Upper lobe of right lung (tissue), 1 donor: ENCODE data around the gene TMEM187. TPM values are rescaled to one million over a fixed set of nuclear protein-coding genes. Genes with fewer than 3 reads are reported as not detected.

Experiments used
- ATAC-seq: fragments of 200-7000 bp; cut with Tn5 transposase; one replicate; pipeline ENCODE4 v1.9.1; 2020; ENCODE audit warnings: mild to moderate bottlenecking, moderate library complexity
- DNase-seq: peaks from one replicate; pipeline ENCODE4 v3.0.0-alpha.2; 2020
- H3K27ac ChIP-seq: fragments of 200-600 bp; one replicate; pipeline ENCODE4 v1.8.0; 2022
- H3K27me3 ChIP-seq: fragments of 200-600 bp; one replicate; pipeline ENCODE4 v1.8.0; 2022; ENCODE audit warnings: mild to moderate bottlenecking
- H3K36me3 ChIP-seq: fragments of 200-600 bp; one replicate; pipeline ENCODE4 v1.8.0; 2022
- H3K4me1 ChIP-seq: fragments of 200-600 bp; one replicate; pipeline ENCODE4 v1.8.0; 2022
- H3K4me3 ChIP-seq: fragments of 200-600 bp; one replicate; pipeline ENCODE4 v1.8.0; 2022; ENCODE audit warnings: mild to moderate bottlenecking
- H3K9me3 ChIP-seq: fragments of 200-600 bp; one replicate; pipeline ENCODE4 v1.8.0; 2022
- intact Hi-C: fragments of 100-400 bp; cut with DNase I; formaldehyde crosslinking; loops from one replicate; pipeline ENCODE4 v1.11.0; 2022
- total RNA-seq: library from RNA; stranded (reverse); fragmentation: NEBNext Ultra II Directional; extraction: Animal tissue kit (Norgen Biotek cat#: 25700); gene quantifications from one replicate; pipeline ENCODE4 v1.2.1, GENCODE V29; 2021
- TF ChIP-seq, protein P1 (sequence below): fragments of 200-600 bp; IDR thresholded peaks from one replicate; pipeline ENCODE4 v1.8.0; 2022; ENCODE audit warnings: antibody characterized with exemption
- donor health status: DM: no; HTN: yes; CAD: no; lungs with severe emphysema.

The TMEM187 gene
- total RNA-seq, 1 donor from 2014 or later, result 9.0 TPM

DNA sequence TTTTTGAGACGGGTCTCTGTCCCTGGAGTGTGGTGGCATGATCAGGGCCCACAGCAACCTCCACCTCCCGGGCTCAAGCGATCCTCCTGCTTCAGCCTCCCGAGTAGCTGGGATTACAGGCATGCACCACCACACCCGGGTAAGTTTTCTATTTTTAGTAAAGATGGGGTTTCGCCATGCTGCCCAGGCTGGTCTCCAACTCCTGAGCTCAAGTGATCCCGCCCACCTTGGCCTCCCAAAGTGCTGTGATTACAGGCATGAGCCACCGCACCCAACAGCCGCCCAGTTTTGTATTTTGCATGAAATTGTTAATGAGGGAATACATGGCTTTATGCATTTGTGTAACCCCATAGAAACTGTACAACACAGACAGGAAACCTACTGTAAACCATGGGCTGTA lies 43.7 kb upstream of the TMEM187 start:
- Histone ChIP-seq H3K27me3 (no peaks in the 10 kb centered on the region), H3K4me3 (peak overlapping the region; percentile 35), H3K27ac (peak overlapping the region; percentile 66), H3K4me1 (peaks cover 5% of the 10 kb centered on the region), H3K36me3 (peaks cover 12% of the 10 kb centered on the region), H3K9me3 (no peaks in the 10 kb centered on the region)
- intact Hi-C loops, result no loop called here
- TF ChIP-seq, protein P1, sequence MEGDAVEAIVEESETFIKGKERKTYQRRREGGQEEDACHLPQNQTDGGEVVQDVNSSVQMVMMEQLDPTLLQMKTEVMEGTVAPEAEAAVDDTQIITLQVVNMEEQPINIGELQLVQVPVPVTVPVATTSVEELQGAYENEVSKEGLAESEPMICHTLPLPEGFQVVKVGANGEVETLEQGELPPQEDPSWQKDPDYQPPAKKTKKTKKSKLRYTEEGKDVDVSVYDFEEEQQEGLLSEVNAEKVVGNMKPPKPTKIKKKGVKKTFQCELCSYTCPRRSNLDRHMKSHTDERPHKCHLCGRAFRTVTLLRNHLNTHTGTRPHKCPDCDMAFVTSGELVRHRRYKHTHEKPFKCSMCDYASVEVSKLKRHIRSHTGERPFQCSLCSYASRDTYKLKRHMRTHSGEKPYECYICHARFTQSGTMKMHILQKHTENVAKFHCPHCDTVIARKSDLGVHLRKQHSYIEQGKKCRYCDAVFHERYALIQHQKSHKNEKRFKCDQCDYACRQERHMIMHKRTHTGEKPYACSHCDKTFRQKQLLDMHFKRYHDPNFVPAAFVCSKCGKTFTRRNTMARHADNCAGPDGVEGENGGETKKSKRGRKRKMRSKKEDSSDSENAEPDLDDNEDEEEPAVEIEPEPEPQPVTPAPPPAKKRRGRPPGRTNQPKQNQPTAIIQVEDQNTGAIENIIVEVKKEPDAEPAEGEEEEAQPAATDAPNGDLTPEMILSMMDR, result no peak
- no peak for ATAC-seq
- no peak for DNase-seq

DNA sequence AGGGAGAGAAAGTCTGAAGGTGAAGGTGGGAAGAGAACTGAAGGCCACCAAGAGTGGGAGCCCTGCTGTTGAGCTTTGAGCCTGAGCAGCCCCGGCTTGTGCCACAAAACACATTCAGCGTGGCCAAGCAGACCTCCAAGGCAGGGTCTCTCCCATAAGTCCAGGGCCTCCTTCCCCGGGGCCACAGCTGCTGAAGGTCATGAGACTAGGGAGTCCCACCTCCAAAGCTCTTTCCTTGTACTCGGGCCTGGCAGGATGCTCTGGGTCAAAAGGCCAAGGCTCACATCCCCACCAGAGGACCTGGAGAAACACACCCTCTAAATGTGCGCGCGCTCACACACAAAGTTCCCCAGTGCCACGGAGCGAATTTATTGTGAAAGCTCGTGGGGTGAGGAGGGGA lies 43.0 kb upstream of the TMEM187 start:
- intact Hi-C loops, result no loop called here
- peaks cover 12% of the 10 kb centered on the region for H3K36me3 ChIP-seq
- no peak overlapping the region for H3K4me3 ChIP-seq
- no peak for ATAC-seq
- H3K9me3 ChIP-seq, result no peaks in the 10 kb centered on the region
- H3K27me3 ChIP-seq, result no peaks in the 10 kb centered on the region
- TF ChIP-seq, protein P1, result no peak
- DNase-seq, result no peak
- H3K27ac ChIP-seq, result no peak overlapping the region
- peaks cover 5% of the 10 kb centered on the region for H3K4me1 ChIP-seq

DNA sequence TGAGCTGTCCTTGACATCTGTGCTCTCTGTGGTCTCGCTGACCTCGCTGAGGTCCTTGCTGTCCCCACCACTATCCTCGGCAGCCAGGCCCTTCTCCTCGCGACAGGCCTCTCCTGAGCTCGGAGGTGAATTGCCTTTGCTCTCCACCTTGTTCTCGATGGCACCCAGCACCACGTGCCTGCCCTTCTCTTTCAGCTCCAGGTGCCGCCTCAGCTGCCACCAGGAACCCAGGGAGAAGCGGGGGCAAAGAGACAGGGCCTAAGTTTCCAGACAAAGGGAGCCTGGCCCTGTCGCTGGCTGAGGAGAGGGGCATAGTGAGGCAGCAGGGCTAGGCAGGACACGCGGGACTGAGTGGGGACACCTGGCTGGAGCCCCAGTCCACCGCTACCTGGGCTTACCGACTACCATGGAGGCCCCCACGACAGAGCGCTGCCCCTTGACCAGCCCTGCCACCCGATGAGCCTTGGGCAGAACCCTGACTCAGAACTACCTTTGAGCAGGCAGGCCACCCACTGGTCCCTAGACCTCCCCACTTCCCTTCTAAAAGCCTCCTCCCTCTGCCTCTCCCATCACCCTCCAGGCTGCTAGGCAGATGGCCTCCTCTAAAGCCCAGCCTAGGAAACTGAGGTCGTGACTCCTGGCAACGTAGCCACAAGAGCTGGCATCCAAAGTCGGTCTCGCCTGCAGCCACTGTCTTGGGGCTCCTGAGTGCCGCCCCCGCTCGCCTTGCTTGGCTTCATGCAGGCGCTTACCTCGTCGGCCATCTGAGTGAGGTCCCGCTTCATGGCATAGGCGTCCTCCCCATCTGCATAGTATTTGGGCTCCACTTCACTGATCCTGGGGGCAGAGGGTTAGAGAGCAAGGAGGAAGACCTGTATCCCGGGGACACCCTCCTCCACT lies 42.3 kb upstream of the TMEM187 start:
- H3K27ac ChIP-seq, result no peak overlapping the region
- DNase-seq (no peak), ATAC-seq (no peak)
- TF ChIP-seq, protein P1, result no peak
- H3K4me3 ChIP-seq, result no peak overlapping the region
- no peaks in the 10 kb centered on the region for H3K9me3 ChIP-seq
- peaks cover 5% of the 10 kb centered on the region for H3K4me1 ChIP-seq
- intact Hi-C loops, result no loop called here
- H3K36me3 ChIP-seq, result peaks cover 12% of the 10 kb centered on the region
- H3K27me3 ChIP-seq, result no peaks in the 10 kb centered on the region

DNA sequence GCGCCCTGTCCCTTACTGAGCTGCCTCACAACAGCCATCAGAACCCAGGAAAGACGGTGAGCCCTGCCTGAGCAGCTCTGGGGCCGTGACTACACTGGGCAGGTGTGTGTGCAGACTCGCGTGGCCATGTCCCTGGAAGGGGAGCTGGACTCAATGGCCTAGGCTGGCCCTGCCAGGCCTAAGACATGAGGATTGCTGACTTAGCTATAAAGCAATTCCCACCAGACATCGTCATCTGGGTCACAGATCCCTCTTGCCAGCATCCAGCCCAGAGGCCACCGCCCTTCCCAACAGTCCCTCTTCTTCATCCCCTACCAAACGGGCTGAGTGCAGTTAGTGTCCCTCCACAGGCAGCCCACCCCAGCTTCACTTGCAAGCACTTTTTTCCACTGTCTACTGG lies 41.4 kb upstream of the TMEM187 start:
- ATAC-seq, result no peak
- DNase-seq, result no peak
- TF ChIP-seq, protein P1, result no peak
- Histone ChIP-seq H3K27ac (no peak overlapping the region), H3K9me3 (no peaks in the 10 kb centered on the region), H3K36me3 (peaks cover 12% of the 10 kb centered on the region), H3K4me1 (peaks cover 8% of the 10 kb centered on the region), H3K27me3 (no peaks in the 10 kb centered on the region), H3K4me3 (no peak overlapping the region)
- intact Hi-C loops, result no loop called here

DNA sequence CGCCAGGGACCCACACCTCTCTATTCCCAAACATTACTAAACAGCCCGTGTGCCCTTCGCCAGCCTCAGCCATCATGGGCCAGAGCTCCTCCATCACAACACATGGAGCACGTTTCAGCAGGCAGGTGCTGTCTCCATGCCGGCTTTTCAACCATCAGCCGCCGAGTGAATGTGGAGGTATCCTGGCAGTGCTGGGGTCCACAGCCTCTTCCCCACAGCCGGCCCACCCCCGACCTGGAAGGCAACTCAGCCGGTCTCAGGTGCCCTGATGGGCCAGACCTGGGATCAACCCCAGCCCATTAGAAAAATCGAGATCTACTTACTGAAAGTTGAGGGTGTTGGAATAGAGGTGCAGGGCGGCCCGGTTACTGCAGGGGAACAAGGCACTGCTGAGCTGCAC lies 40.8 kb upstream of the TMEM187 start:
- H3K4me1 ChIP-seq, result peaks cover 8% of the 10 kb centered on the region

More for the DNA sequence above, 40.8 kb upstream of the TMEM187 start:
- no peak for ATAC-seq
- TF ChIP-seq, protein P1, result no peak
- Histone ChIP-seq H3K27me3 (no peaks in the 10 kb centered on the region), H3K4me3 (no peak overlapping the region), H3K36me3 (peaks cover 12% of the 10 kb centered on the region), H3K27ac (no peak overlapping the region), H3K9me3 (no peaks in the 10 kb centered on the region)
- intact Hi-C loops, result no loop called here
- DNase-seq, result no peak
